Measurements from ENCODE around the gene ZNF285.
"Not testable (repeated sequence)": the region's sequence is repeated elsewhere in the genome, so short reads cannot be mapped to it uniquely, and the experiment has no call there.

Gene ZNF285

DNA sequence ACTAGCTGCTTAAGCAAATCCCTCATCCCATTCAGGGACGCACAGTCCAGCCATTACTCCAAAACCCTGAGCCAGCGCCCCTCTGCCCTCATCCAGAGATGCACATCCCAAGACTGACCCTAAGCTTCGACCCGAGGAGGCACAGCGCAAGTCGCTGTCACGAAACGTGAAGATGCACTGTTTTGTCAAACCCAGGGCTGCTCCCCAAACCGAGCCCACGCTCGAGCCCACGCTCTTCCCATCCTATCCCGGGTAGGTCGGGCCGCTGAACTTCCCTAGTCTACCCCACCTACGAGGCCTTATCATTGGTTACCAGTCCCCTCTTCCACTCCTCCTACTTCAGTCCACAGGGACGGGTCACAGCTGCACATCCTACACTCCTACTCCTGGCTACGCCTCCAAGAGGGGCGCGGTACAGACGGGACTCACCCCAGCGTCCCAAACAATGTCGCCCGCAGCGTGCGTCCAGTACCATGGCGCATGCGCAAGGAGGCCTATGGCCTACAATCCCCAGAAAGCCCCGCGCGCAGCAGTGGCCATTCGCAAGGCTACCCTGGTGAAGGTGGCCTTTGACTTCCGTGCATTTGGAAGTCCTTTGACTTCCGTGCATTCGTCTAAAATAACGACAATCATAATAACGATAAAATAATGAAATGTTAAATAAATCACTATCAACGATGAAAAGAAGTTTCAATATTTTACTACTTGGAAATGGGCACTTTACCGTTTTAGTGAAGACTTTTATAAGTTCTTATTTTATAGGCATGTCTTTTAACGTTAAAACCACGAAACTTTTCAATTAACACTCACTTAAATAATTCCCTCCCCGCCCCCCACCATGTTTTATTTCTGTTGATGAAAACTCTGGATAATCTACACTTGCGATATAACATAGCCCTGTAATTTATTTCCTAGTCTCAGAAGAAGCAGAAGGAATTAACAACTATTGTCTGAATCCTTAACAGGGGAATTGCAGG is at the start of gene ZNF285:
Gene ZNF285, minus strand, starts transcription at position 470 of the 977 bp plus-strand sequence. CDS start 4,395 bp downstream, outside the sequence.
- no peak for DNase-seq

DNA sequence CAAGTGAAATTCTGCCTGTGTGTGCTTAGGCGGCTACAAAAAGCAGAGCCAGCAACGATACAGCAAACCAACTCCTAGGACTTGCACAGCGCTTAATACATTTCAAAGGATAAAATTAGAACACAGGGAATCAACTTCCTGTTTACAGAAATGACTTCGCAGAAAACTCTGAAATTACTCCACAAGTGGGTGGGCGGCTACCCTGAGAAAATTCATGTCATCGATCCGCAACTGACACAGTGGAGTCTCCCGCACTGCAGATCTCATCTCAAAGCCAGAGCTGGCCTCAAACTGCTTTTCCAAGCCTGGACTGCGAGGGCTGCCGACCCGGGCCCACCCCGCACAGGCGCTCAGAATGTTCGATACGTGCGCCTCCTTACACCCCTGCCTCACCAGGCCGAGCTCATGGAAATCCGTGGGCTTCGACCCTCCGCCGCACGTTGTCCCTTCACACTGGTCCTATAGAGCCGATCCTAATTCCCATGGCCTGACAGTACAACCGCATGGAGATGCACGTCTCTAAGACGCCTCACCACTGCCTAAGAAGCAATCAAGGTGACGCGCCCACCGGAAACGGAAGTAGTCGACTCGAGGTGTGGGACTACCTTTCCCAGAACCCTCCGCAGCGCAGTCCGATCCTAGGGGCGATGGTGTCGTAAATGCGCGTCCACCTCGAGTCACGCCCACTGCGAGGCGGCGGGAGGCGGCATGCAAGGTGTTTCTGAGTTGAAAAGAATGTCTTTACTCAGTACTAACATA is 46.7 kb upstream of the ZNF285 start, which contains the start of gene ZNF229:
Gene ZNF229, minus strand, starts transcription at position 557 of the 759 bp plus-strand sequence. CDS start 5,625 bp downstream, outside the sequence.
- DNase-seq, result peak; percentile 82

DNA sequence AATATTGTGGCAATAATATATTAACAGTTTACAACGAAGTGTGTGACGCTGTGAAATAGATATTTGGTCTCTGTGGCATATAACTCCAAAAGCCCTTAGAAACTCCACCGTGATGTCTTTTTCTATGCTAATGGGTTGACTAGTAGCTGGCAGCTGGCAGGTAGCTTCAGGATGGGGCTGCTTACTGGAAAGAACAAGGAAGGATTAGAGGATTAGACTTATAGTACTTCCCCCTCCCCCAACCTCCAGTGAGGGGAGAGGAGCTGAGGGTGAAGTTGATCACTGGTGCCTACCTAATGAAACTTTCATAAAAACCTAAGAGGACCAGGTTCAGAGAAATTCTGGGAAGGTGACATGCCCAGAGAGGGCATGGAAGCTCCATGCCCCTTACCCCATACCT is 37.0 kb upstream of the ZNF285 start:
- no peak for DNase-seq

DNA sequence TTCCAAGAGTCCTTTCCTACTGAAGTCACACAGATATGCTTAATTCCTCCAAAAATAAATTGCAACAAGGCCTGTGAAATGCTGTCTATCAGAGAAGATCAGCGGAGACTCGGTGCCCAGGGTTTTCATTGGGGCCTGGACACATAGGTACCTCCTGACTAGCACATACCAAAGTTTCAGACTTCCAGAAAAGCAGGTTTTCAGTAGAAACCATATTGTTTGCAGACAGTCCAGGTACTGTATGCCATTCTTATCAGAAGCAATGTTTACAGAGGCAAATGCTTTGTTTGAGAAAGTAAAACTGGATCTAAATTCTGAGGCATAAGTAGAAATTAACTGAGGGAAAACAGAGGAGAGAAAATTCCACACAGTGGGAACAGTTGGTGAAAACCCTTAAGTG is 34.0 kb upstream of the ZNF285 start:
- DNase-seq, result no peak

DNA sequence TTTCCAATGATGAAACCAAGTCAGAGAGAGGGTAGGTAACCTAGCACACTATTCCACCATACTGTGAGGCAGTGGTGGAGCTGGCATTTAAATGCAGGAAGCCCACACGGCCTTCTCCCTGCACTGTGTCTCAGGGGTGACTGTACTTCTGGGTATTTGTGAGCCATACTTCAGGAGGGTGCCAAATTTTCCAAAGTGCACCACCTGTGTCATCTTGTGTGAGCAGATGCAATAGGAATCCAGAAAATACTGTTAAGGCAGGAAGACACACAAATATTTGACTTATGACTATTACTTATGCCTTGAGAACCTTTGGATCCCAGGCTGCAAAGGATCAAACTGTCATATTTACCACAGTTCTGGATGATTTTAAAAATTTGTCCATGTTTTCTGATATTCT is 29.5 kb upstream of the ZNF285 start:
- DNase-seq, result no peak

DNA sequence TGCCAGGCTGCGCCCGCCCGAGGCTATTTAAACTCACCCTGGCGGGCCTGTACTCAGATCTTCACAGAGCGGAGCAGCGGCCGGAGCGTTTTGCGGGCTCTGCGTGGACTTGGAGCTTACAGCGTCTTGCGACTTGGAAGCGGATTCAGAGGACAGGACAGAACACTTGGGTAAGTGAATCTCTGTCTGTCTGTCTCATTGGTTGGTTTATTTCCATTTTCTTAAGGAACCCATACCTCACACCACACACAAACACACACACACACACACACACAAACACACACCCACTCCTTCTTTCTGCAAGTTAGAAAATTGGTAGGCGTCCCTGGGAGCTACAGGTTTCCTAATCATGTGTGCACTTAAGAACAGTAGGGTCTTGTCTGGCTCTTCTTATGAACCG is 14.1 kb upstream of the ZNF285 start:
- not testable (repeated sequence) for DNase-seq

DNA sequence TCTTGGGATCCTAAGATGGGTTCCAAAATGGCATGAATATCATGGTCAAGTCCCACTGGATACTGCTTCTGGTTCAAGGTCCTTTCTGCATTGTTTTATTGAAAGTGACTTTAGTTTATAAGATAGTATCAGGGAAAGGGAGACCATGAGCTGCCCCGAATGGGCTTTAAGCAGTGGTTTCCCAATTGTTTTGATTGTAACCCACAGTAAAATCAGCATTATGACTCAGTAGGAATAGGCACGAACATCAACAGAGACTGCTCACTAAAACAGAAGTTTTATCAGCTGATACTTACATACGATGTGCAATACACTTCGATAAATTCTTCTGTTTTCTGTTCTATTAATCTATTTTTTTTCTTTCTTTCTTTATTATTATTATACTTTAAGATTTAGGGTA is 12.1 kb downstream of the ZNF285 start:
- DNase-seq, result not testable (repeated sequence)

DNA sequence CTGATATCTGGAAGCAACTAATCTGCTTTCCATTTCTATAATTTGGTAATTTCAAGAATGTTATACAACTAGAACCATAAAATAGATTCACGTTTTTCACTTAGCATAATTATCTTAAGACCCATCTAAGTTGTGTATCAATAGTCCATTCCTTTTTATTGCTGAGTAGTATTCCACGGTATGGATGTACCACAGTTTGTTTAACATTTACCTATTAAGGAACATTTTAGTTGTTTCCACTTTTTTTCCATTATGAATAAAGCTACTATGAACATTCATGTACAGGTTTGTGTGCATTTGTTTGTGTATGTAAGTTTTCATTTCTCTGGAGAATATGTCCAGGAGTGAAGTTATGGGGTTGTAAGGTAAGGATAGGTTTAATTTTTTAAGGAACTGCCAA is 26.6 kb downstream of the ZNF285 start:
- no peak for DNase-seq

DNA sequence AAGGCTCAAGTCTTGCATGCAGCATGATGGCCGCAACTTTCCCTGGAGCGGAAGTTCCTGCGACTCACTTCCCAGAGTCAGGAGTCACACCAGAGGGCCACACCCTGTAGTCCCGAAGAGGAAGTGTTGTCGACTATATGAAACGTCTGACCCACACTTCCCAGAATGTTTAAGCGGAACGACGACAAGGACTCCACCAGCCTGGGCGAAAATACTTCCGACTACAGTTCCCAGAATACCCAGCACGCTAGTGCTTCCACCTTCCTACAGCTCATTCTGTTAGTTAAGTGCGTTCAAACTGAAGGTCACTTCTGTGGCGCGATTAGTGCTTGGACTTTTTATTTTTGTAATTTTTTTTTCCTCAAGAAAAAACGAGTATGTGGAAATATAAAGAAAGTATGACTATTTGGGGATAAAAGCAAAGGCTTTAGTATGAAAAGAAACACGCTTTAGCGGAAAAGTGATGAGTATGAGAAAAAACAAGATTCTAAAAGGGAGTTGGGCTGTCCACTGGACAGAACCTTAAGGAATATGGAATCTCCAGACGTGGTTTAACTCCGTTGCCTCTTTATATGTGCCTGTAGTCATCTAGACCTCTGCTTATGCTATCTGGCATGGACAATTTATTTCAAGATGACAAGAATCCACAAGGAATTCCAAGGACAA is 29.5 kb downstream of the ZNF285 start:
- DNase-seq, result no peak

DNA sequence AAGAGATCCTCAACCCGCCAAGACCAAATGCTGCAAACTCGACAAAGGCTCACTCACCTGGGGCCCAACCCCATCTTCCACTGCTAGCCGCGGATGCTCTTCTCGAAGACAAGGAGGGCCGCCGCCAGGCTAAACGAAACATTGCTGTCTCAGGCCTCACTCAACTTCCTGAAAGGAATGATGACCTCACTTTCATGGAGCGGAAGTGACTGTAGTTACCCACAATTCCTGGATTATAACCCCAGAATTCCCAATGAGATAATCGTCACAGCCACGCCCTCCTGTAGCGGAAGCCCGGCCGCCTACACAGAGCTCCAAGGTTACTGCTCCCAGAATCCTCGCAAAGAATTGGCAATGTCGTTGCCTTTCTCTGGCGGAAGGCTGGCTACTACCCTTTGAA is 34.4 kb downstream of the ZNF285 start:
- no peak for DNase-seq

DNA sequence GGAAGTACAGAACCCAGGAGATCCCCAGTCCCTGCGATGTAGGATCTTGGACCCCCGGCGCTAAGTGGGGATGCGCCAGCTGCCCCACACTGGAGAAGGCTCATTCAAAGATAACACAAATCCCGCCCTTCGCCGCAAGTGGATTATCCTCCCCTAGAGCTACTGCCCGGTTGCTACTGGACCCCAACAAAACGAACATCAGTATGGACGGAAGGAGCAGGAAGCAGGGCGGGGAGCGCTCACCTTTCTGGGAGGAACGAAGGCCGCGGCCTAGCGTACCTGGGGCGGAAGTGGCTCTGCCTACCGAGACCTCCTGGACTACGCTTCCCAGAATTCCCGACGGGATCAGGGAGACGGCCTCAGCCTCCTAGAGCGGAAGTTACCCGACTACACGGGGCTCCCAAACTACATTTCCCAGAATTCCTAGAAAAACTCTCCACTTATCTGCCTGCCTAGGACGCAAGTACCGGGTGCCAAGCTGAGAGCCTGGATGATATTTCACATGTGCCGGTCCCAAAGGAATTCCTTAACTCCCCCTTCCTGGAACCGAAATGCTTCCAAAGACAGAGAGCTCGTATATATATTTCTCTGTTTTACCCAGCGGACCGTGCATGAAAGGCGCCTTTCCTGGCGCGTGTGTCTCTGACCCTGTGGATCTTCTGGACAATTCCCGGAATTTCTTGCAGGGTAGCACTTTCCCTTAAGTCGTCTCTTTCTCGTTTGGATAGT is 44.9 kb downstream of the ZNF285 start, which contains the start of gene ZNF112:
Gene ZNF112, minus strand, starts transcription at position 298 of the 729 bp plus-strand sequence. CDS start 16,141 bp downstream, outside the sequence.
- peak; percentile 90 for DNase-seq

DNA sequence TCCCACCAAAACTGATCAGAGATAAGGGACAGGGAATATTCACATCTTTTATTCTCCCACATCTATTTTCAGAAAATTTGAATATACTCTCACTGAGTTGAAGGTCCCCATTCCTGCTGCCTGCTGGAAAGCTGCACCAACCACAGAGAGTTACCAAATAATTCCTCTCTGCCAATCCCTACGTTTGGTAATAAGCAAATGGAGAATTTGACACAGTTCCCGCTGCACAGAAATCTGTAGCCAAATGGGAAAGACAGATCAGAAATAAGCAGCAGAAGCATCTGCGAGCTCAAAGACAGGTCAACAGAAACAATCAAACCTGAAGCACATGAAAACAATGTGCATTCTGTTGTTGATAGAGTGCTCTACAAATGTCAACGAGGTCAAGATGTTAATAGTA is 54.9 kb downstream of the ZNF285 start:
- no peak for DNase-seq

DNA sequence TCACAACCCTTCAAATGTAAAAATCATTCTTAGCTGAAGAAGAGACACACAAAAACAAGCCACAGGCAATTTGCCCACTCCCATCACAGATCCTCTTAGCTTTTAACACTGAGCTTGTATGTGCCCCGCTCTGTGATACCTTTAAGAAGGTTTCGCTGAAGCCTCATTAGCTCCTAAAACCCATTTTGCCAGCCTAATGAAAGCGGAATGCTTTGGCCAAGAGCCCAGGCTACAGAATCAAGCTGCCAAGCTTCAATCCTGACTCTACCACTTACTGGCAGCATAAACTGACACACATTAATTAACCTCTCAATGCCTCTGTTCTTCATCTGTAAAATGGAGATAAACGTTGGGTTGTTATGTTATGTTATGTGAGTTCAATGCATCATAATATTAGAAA is 55.4 kb downstream of the ZNF285 start:
- no peak for DNase-seq

DNA sequence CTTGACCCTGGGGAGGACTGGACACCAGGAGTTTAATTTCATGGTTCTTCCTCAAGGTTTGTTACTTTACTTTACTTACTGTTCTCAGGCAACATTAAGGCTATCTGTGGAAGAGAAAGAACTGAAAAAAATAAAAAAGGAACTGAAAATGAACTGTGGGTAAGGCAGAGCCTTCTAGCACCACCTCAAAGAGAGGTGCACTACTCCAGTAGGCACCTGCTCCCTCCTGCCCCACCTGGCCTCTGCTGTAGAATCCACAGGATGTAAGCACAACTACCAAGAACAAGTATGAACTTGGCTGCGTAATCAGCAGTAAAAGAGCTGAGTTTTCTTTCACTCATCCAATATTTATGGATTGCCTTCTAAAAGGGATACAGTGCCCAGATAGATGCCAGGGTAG is 57.2 kb downstream of the ZNF285 start:
- no peak for DNase-seq

DNA sequence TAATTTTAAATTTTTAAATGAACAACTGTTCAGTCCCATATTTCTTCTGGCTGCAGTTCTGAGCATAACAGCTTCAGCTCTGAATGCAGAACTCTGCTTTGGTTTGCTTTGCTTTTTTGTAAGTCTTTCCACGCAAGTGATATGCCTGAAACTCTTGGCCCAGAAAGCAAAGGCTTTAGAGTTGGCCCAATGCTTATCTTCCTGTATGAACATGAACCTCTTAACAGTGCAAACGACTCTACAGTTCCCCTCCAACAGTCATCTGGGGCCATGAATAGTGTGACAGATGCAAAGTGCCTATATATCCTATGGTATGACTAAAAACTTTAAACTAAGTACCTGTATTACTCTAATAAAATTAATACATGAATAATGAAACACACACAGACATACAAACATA is 59.6 kb downstream of the ZNF285 start:
- DNase-seq, result no peak

DNA sequence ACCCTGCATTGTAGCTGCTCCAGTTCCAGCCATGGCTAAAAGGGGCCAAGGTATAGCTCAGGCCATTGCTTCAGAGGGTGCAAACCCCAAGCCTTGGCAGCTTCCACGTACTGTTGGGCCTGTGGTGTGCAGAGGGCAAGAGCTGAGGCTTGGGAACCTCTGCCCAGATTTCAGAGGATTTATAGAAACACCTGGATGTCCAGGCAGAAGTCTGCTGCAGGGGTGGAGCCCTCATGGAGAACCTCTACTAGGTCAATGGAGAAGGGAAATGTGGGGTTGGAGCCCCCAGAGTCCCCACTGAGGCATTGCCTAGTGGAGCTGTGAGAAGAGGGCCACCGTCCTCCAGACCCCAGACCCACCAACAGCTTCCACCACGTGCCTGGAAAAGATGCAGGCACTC is 66.8 kb downstream of the ZNF285 start:
- not testable (repeated sequence) for DNase-seq
